GM12874 (cell line): Measurements from ENCODE around the gene CENPE.

Experiments used
- CTCF ChIP-seq: IDR thresholded peaks from 2 replicates; pipeline ENCODE4 v1.5.1; 2011; ENCODE audit warnings: low read depth, mild to moderate bottlenecking, control low read depth, low read length, moderate library complexity; ENCODE audit not compliant: insufficient read depth

Gene CENPE

GRCh38 chr4:103074744-103075434 is 123.3 kb downstream of the CENPE start:
- no peak for TF ChIP-seq CTCF

GRCh38 chr4:103073792-103074438 is 124.2 kb downstream of the CENPE start:
- TF ChIP-seq CTCF = no peak

GRCh38 chr4:103067841-103068547 is 130.1 kb downstream of the CENPE start:
- no peak for TF ChIP-seq CTCF

- TF ChIP-seq CTCF = no peak
Observed at GRCh38 chr4:103060453-103061148, 137.5 kb downstream of the CENPE start.
